ENCODE measurements around the gene ARMH3. TPM values are rescaled to one million over a fixed set of nuclear protein-coding genes. Genes with fewer than 3 reads are reported as not detected.

Gene ARMH3
- total and polyA plus RNA-seq, 8 donors, result 3.5 to 29.0 (median 17.2) TPM

DNA sequence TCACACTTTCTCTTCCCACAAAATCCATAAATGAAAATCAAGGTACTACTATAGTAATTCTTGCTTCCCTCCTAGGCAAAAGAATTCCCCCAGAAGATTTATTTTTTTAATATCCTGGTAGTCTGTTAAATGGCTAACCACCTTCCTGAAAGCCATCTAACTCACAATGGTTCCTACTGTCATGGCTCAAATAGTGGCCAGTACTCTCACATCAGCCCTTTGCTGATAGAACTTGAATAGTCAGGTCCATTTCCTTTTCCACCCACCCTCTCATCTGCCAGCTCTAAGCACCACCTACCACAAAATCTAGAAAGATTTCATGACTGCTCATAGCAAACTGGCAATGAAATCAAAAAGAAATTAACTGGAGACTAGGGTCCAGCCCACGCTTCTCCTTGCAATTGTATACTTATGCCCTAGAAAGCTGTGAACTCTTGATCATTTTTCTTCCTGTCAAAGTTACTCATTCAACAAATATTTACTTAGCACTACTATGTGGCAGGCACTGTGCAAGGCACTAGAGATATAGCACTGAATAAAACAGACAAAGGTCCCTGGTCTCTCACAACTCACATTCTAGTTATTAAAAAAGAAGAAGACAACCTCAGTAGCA is 60.4 kb downstream of the ARMH3 start:
- no peak for TF ChIP-seq POLR2AphosphoS5 (IDR thresholded peaks at IDR 0.05)
- no peak for TF ChIP-seq POLR2A (IDR thresholded peaks at IDR 0.05)
- TF ChIP-seq, protein P1, sequence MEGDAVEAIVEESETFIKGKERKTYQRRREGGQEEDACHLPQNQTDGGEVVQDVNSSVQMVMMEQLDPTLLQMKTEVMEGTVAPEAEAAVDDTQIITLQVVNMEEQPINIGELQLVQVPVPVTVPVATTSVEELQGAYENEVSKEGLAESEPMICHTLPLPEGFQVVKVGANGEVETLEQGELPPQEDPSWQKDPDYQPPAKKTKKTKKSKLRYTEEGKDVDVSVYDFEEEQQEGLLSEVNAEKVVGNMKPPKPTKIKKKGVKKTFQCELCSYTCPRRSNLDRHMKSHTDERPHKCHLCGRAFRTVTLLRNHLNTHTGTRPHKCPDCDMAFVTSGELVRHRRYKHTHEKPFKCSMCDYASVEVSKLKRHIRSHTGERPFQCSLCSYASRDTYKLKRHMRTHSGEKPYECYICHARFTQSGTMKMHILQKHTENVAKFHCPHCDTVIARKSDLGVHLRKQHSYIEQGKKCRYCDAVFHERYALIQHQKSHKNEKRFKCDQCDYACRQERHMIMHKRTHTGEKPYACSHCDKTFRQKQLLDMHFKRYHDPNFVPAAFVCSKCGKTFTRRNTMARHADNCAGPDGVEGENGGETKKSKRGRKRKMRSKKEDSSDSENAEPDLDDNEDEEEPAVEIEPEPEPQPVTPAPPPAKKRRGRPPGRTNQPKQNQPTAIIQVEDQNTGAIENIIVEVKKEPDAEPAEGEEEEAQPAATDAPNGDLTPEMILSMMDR (IDR thresholded peaks at IDR 0.05), result no peak
- no peak for TF ChIP-seq EP300 (IDR thresholded peaks at IDR 0.05)
- peak in 1 of 2 donors; percentile 46 for DNase-seq
- Histone ChIP-seq H3K27me3 (no peaks in the 10 kb centered on the region), H3K27ac (peak overlapping the region in 2 of 5 donors; percentile 55 to 57), H3K4me1 (peaks cover 0 to 17% (median 5%) of the 10 kb centered on the region in 4 donors), H3K36me3 (peaks cover 35 to 83% (median 73%) of the 10 kb centered on the region in 4 donors), H3K4me3 (no peak overlapping the region), H3K9me3 (no peaks in the 10 kb centered on the region)
- intact Hi-C loops (cut with DNase I; ENCODE audit: low total_unique reads), result no loop called here
- WGBS, 5 donors, result 32 to 57% (median 33%) methylated on average over 1 of the region's 1 CpG

DNA sequence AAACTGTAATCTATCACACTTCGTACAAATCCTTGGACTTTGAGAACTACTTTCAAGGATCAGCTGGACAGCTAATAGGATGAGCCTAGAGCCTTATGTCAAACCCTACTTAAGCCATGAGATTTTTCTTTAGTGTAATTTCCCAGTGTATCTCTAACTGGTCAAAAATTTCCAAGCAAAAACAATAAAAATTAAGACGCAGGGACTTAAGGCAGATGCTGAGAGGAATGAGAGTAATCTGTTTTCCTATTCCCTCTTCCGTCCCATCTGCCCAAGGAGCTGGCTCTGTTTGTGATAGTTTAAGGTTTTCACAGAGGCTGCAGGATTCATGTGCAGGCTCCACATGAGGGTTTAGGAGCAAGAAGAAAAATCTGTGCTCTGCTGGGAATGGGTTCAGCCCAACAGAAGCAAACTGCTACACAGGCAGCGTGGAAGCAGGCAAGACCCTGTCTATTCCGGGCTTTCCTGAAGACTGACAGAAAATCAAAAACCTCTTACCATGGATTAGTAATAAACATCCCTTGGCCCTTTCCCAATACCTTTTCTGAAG is 62.2 kb downstream of the ARMH3 start:
- DNase-seq, result no peak
- Histone ChIP-seq H3K4me3 (no peak overlapping the region), H3K4me1 (peaks cover 0 to 17% (median 5%) of the 10 kb centered on the region in 4 donors), H3K36me3 (peaks cover 52 to 85% (median 77%) of the 10 kb centered on the region in 4 donors), H3K9me3 (no peaks in the 10 kb centered on the region), H3K27me3 (no peaks in the 10 kb centered on the region), H3K27ac (no peak overlapping the region)
- WGBS, 5 donors, result 83 to 93% (median 91%) methylated on average over 5 of the region's 5 CpGs
- intact Hi-C loops (cut with DNase I; ENCODE audit: low total_unique reads), result no loop called here
- TF ChIP-seq POLR2A (IDR thresholded peaks at IDR 0.05), result no peak
- no peak for TF ChIP-seq POLR2AphosphoS5 (IDR thresholded peaks at IDR 0.05)
- no peak for TF ChIP-seq EP300 (IDR thresholded peaks at IDR 0.05)
- TF ChIP-seq, protein P1 (IDR thresholded peaks at IDR 0.05), result no peak

DNA sequence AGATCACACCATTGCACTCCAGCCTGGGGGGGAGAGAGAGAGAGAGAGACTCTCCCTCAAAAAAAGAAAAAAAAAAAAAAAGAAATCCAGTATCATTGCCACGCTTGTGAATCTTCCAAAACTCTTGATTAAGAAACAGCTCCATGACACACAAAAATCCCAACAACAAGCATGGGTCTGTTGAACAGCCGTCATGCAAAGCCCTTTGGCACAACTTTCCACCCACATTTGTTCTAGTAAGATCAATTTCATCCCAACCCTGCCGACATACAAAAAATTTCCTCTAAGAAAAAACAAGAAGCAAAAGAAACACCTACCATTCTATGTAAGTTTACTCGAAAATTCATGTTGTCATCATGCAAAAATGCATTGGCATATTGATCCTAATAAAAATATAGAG is 62.8 kb downstream of the ARMH3 start:
- H3K27ac ChIP-seq, result no peak overlapping the region
- DNase-seq, result no peak
- H3K36me3 ChIP-seq, result peaks cover 56 to 85% (median 80%) of the 10 kb centered on the region in 4 donors
- intact Hi-C loops (cut with DNase I; ENCODE audit: low total_unique reads), result no loop called here
- H3K27me3 ChIP-seq, result no peaks in the 10 kb centered on the region
- no peaks in the 10 kb centered on the region for H3K9me3 ChIP-seq
- H3K4me1 ChIP-seq, result peaks cover 0 to 17% (median 5%) of the 10 kb centered on the region in 4 donors
- no peak for TF ChIP-seq POLR2A (IDR thresholded peaks at IDR 0.05)
- no peak for TF ChIP-seq EP300 (IDR thresholded peaks at IDR 0.05)
- TF ChIP-seq, protein P1 (IDR thresholded peaks at IDR 0.05), result no peak
- TF ChIP-seq POLR2AphosphoS5 (IDR thresholded peaks at IDR 0.05), result no peak
- no peak overlapping the region for H3K4me3 ChIP-seq
- 86 to 95% (median 90%) methylated on average over 4 of the region's 4 CpGs for WGBS, 5 donors

DNA sequence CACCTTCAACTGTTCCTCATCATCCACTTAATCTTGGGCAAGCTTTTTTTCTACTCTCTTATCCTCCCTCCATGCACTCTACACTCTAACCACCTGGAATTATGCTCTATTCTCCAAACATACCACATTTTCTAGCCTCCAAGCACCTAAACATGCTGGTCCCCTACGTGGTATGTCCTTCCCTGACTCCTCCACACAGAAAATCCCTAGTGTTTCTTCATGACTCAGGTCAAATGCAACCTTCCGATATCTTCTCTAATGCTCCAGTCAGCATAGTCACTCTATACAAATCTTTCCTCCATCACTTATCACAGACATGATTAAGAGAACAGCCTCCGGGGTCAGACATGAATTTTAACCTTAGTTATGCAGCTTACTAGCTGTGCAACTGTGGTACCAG is 68.8 kb downstream of the ARMH3 start:
- no peaks in the 10 kb centered on the region for H3K9me3 ChIP-seq
- no peaks in the 10 kb centered on the region for H3K27me3 ChIP-seq
- peaks cover 35 to 99% (median 93%) of the 10 kb centered on the region in 4 donors for H3K36me3 ChIP-seq
- no peak overlapping the region for H3K27ac ChIP-seq
- intact Hi-C loops (cut with DNase I; ENCODE audit: low total_unique reads), result no loop called here
- 50 to 86% (median 62%) methylated on average over 3 of the region's 3 CpGs for WGBS, 5 donors
- TF ChIP-seq POLR2A (IDR thresholded peaks at IDR 0.05) (no peak), POLR2AphosphoS5 (IDR thresholded peaks at IDR 0.05) (no peak), EP300 (IDR thresholded peaks at IDR 0.05) (no peak)
- TF ChIP-seq, protein P1 (IDR thresholded peaks at IDR 0.05), result no peak
- H3K4me1 ChIP-seq, result peaks cover 0 to 18% (median 6%) of the 10 kb centered on the region in 4 donors
- no peak for DNase-seq
- no peak overlapping the region for H3K4me3 ChIP-seq

Measured in stomach (tissue), 9 donors.